SK-N-SH (cell line): Measurements from ENCODE around the gene SPRY4. TPM values are rescaled to one million over a fixed set of nuclear protein-coding genes. Genes with fewer than 3 reads are reported as not detected.

ENCODE experiments used
- CTCF ChIA-PET: fragments of 300-600, 350-600 bp; formaldehyde crosslinking; extraction: SDS; loops from one replicate; lab custom pipeline; 2021; lab: Yijun Ruan, JAX
- POLR2A ChIA-PET: fragments of 350-600 bp; sonication (Branson Sonifier 250); formaldehyde crosslinking; extraction: SDS; loops from one replicate; lab custom pipeline; 2020; ENCODE audit warnings: antibody characterized with exemption, inconsistent platforms; lab: Yijun Ruan, JAX
- DNase-seq: peaks from one replicate; pipeline ENCODE4 v3.0.0; 2012
- H2AFZ ChIP-seq: fragments of 200-600 bp; sonication (generic); 2 replicates; pipeline ENCODE4 v1.8.1; 2016; ENCODE audit warnings: antibody characterized with exemption, mild to moderate bottlenecking, low read depth
- H3F3A ChIP-seq: fragments of 200-600 bp; sonication (generic); replicated peaks from 2 replicates; pipeline ENCODE3; 2016; ENCODE audit warnings: antibody characterized with exemption, mild to moderate bottlenecking; ENCODE audit not compliant: insufficient read depth
- H3K27ac ChIP-seq, 2 experiments: fragments of 200-500 bp in 1 of 2; fragments of 200-600 bp in 1 of 2; sonication (Bioruptor generic) in 1 of 2; sonication (generic), shearing (Covaris generic) in 1 of 2; 2 replicates each; pipeline versions ENCODE4 v1.5.1 to v1.6.1; 2014 to 2016; ENCODE audit warnings: low read depth in 2 of 2, inconsistent platforms in 1 of 2, low read length in 1 of 2, mild to moderate bottlenecking in 1 of 2, mixed read lengths in 1 of 2
- H3K27me3 ChIP-seq: fragments of 200-600 bp; sonication (generic), shearing (Covaris generic); 2 replicates; pipeline ENCODE4 v1.6.1; 2016; ENCODE audit warnings: mixed run types; ENCODE audit not compliant: insufficient read depth
- H3K36me3 ChIP-seq, 2 experiments: fragments of 200-500 bp in 1 of 2; fragments of 200-600 bp in 1 of 2; sonication (Bioruptor generic) in 1 of 2; sonication (generic) in 1 of 2; replicated peaks in 1 of 2; 2 replicates each; pipeline versions ENCODE3 to v1.5.1; 2014 to 2016; ENCODE audit warnings: low read length in 1 of 2, mild to moderate bottlenecking in 1 of 2; ENCODE audit not compliant: insufficient read depth in 2 of 2, control insufficient read depth in 1 of 2
- H3K4me1 ChIP-seq, 2 experiments: fragments of 200-500 bp in 1 of 2; fragments of 200-600 bp in 1 of 2; sonication (Bioruptor generic) in 1 of 2; sonication (generic), shearing (Covaris generic) in 1 of 2; 2 replicates each; pipeline versions ENCODE4 v1.5.1 to v1.6.1; 2014 to 2016; ENCODE audit warnings: low read depth in 1 of 2, low read length in 1 of 2, mixed run types in 1 of 2; ENCODE audit not compliant: insufficient read depth in 2 of 2, control insufficient read depth in 1 of 2
- H3K4me2 ChIP-seq: fragments of 200-600 bp; sonication (generic), shearing (Covaris generic); 2 replicates; pipeline ENCODE4 v1.6.1; 2017; ENCODE audit warnings: mixed run types
- H3K4me3 ChIP-seq, 2 experiments: fragments of 200-500 bp in 1 of 2; fragments of 200-600 bp in 1 of 2; sonication (Bioruptor generic) in 1 of 2; sonication (generic), shearing (Covaris generic) in 1 of 2; 2 replicates each; pipeline versions ENCODE4 v1.5.1 to v1.8.1; 2014 to 2016; ENCODE audit warnings: low read depth in 2 of 2, inconsistent platforms in 1 of 2, low read length in 1 of 2, mild to moderate bottlenecking in 1 of 2, mixed read lengths in 1 of 2, moderate library complexity in 1 of 2
- H3K79me2 ChIP-seq: fragments of 200-600 bp; sonication (generic); 2 replicates; pipeline ENCODE4 v1.8.1; 2017; ENCODE audit warnings: mild to moderate bottlenecking; ENCODE audit not compliant: insufficient read depth
- H3K9ac ChIP-seq: fragments of 200-600 bp; sonication (generic); 2 replicates; pipeline ENCODE4 v1.6.1; 2017; ENCODE audit warnings: mixed run types
- H3K9me2 ChIP-seq: fragments of 200-600 bp; sonication (generic); 2 replicates; pipeline ENCODE4 v1.6.1; 2017; ENCODE audit warnings: mixed run types
- H3K9me3 ChIP-seq: fragments of 200-600 bp; sonication (generic); 2 replicates; pipeline ENCODE4 v1.6.1; 2017; ENCODE audit warnings: mixed run types, mild to moderate bottlenecking, moderate library complexity
- H4K20me1 ChIP-seq: fragments of 200-600 bp; sonication (generic); 2 replicates; pipeline ENCODE4 v1.6.1; 2017; ENCODE audit warnings: mild to moderate bottlenecking, mixed run types; ENCODE audit not compliant: insufficient read depth
- EP300 ChIP-seq, 2 experiments: IDR thresholded peaks; 2 replicates each; pipeline versions ENCODE4 v1.4.0 to v1.6.1; 2012; ENCODE audit warnings: borderline replicate concordance in 1 of 2, low read depth in 1 of 2, low read length in 1 of 2
- EZH2phosphoT487 ChIP-seq: fragments of 200-600 bp; sonication (generic); IDR thresholded peaks from 2 replicates; pipeline ENCODE4 v1.6.1; 2017; ENCODE audit warnings: low read depth, mixed run types, mild to moderate bottlenecking, antibody characterized with exemption, moderate library complexity, borderline replicate concordance
- FOXJ3 ChIP-seq: sonication (generic); formaldehyde crosslinking; IDR thresholded peaks from 2 replicates; pipeline ENCODE4 v1.5.1; 2020; ENCODE audit warnings: mild to moderate bottlenecking, missing genetic modification reagents
- GATA2 ChIP-seq: sonication (generic); formaldehyde crosslinking; IDR thresholded peaks from 2 replicates; pipeline ENCODE4 v1.5.0; 2020; ENCODE audit warnings: mild to moderate bottlenecking, missing genetic modification reagents
- MXI1 ChIP-seq: IDR thresholded peaks from 2 replicates; pipeline ENCODE4 v1.6.1; 2012; ENCODE audit warnings: mild to moderate bottlenecking, low read depth, low read length, improper control_type of control experiment
- NFIC ChIP-seq: IDR thresholded peaks from 2 replicates; pipeline ENCODE4 v1.4.0; 2012; ENCODE audit warnings: borderline replicate concordance
- RAD21 ChIP-seq: IDR thresholded peaks from 2 replicates; pipeline ENCODE4 v1.6.1; 2012; ENCODE audit warnings: mild to moderate bottlenecking, low read length
- RCOR1 ChIP-seq: fragments of 150-350 bp; IDR thresholded peaks from 2 replicates; pipeline ENCODE4 v1.6.1; 2017; ENCODE audit warnings: antibody characterized with exemption, low read length
- SMC3 ChIP-seq: IDR thresholded peaks from 2 replicates; pipeline ENCODE4 v1.6.1; 2012; ENCODE audit warnings: low read depth, low read length, improper control_type of control experiment
- TCF12 ChIP-seq: IDR thresholded peaks from 2 replicates; pipeline ENCODE4 v1.4.0; 2012
- WGBS: methylation state at CpG from one replicate; pipeline ENCODE4 v1.1.6; 2017; ENCODE audit warnings: low lambda C conversion rate; 5-methylcytosine and 5-hydroxymethylcytosine counted together
- polyA plus RNA-seq, 3 experiments: library from polyadenylated mRNA; depleted of rRNA; stranded (reverse); fragments of >200 nt; gene quantifications; 2 replicates each; pipeline ENCODE4 v1.2.3, GENCODE V29; 2012
- TF ChIP-seq, protein P1 (sequence below): IDR thresholded peaks from 2 replicates; pipeline ENCODE4 v1.6.1; 2012; ENCODE audit warnings: mild to moderate bottlenecking, low read depth, low read length, moderate library complexity
- TF ChIP-seq, protein P2 (sequence below): IDR thresholded peaks from 2 replicates; pipeline ENCODE4 v1.4.0; 2012; ENCODE audit warnings: low read depth, borderline replicate concordance

The SPRY4 gene
- polyA plus RNA-seq, 1 of the 3 experiments (the other 2 are of a cell fraction), result 18.0 TPM

DNA sequence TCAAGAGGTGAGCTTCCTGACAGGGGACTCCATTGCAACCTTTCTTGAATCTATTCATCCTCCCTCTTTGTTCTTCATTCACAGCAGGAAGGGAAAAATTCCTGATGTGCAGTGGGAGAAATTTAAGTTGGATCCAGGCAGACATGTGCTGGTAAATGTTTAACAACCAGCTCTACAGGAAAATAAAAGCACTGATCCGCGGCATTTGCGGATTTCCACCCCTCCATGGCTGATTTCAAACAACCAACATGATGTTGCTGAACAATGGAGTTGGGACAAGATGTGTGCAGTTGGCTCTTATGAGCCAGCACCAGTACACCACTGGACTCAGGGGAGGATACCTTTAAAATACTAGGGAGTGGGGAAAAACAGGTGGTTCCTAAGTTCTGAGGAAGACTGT, 47.0 kb downstream of the SPRY4 start:
- POLR2A ChIA-PET, result no interaction called here
- CTCF ChIA-PET, result interaction anchor here (1.6 to 1.7 kb wide), 2 partner anchors 46 to 126 kb away, joined by 3 to 7 read pairs; no protein-coding TSS in a partner anchor
- WGBS, result 100% methylated on average over 3 of the region's 3 CpGs

DNA sequence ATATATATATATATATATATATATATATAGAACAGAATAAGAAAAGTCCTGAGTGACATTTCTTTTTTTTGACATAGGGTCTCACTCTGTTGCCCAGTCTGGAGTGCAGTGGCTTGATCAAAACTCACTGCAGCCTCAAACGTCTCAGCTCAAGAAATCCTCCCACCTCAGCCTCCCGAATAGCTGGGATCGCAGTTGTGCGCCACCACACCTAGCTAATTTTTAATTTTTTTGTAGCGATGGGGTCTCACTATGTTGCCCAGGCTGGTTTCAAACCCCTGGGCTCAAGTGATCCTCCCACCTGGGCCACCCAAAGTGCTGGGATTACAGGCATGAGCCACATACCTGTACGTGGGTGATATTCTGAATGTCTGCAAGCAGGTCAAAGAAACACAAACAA, 48.3 kb downstream of the SPRY4 start:
- no peaks in the 10 kb centered on the region for H3K9me3 ChIP-seq
- H2AFZ ChIP-seq, result no peak overlapping the region

More for the DNA sequence above, 47.0 kb downstream of the SPRY4 start:
- H4K20me1 ChIP-seq, result no peaks in the 10 kb centered on the region
- no peak overlapping the region for H3K9ac ChIP-seq
- H2AFZ ChIP-seq, result no peak overlapping the region
- DNase-seq, result no peak
- no peaks in the 10 kb centered on the region for H3K36me3 ChIP-seq
- no peaks in the 10 kb centered on the region for H3K27me3 ChIP-seq
- no peak overlapping the region for H3K4me3 ChIP-seq
- H3K27ac ChIP-seq, result no peak overlapping the region
- peaks cover 3% of the 10 kb centered on the region for H3F3A ChIP-seq
- H3K9me3 ChIP-seq, result no peaks in the 10 kb centered on the region
- H3K4me1 ChIP-seq, result peaks cover 0 to 28% of the 10 kb centered on the region in 2 experiments; a peak in 1 of 4 replicates
- no peaks in the 10 kb centered on the region for H3K9me2 ChIP-seq
- no peaks in the 10 kb centered on the region for H3K79me2 ChIP-seq
- H3K4me2 ChIP-seq, result no peak overlapping the region
- TF ChIP-seq EP300 (IDR thresholded peaks at IDR 0.05; ENCODE audit: borderline replicate concordance in 1 of 2, low read depth in 1 of 2, low read length in 1 of 2), result no peak
- TF ChIP-seq, all 33 proteins: peak for 0

DNA sequence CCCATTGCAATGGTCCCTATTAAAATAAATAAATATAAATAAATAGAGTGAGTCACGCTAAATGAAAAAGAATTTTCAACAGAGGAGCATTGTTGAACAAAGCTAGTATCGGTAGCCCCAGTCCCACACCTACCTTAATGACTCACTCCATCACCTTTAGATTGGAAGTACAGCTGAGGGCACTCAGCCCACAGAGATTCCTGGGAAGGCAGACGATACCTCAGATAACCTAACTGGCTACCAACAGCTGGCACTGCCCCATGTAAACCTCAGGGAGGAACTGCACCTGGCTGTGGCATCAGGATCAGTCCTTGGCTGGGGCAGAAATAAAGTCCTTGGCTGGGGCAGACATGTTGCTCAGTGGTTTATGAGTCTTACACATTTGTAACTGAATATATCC, 49.3 kb downstream of the SPRY4 start:
- ChIA-PET POLR2A (no interaction called here), CTCF (interaction anchor here (0.6 kb wide), 1 partner anchor 50 kb away, joined by 3 read pairs; no protein-coding TSS in a partner anchor)
- H3K79me2 ChIP-seq, result no peaks in the 10 kb centered on the region
- peaks cover 0 to 17% of the 10 kb centered on the region in 2 experiments; a peak in 1 of 4 replicates for H3K4me1 ChIP-seq
- H3K9ac ChIP-seq, result no peak overlapping the region
- H3K9me2 ChIP-seq, result no peaks in the 10 kb centered on the region
- peaks cover 3% of the 10 kb centered on the region for H3F3A ChIP-seq
- H3K27ac ChIP-seq, result no peak overlapping the region
- H4K20me1 ChIP-seq, result no peaks in the 10 kb centered on the region
- H3K27me3 ChIP-seq, result no peaks in the 10 kb centered on the region
- H3K9me3 ChIP-seq, result no peaks in the 10 kb centered on the region
- H3K4me3 ChIP-seq, result no peak overlapping the region
- no peak for DNase-seq
- no peak overlapping the region for H3K4me2 ChIP-seq
- H3K36me3 ChIP-seq, result no peaks in the 10 kb centered on the region
- H2AFZ ChIP-seq, result no peak overlapping the region
- TF ChIP-seq, protein P1, sequence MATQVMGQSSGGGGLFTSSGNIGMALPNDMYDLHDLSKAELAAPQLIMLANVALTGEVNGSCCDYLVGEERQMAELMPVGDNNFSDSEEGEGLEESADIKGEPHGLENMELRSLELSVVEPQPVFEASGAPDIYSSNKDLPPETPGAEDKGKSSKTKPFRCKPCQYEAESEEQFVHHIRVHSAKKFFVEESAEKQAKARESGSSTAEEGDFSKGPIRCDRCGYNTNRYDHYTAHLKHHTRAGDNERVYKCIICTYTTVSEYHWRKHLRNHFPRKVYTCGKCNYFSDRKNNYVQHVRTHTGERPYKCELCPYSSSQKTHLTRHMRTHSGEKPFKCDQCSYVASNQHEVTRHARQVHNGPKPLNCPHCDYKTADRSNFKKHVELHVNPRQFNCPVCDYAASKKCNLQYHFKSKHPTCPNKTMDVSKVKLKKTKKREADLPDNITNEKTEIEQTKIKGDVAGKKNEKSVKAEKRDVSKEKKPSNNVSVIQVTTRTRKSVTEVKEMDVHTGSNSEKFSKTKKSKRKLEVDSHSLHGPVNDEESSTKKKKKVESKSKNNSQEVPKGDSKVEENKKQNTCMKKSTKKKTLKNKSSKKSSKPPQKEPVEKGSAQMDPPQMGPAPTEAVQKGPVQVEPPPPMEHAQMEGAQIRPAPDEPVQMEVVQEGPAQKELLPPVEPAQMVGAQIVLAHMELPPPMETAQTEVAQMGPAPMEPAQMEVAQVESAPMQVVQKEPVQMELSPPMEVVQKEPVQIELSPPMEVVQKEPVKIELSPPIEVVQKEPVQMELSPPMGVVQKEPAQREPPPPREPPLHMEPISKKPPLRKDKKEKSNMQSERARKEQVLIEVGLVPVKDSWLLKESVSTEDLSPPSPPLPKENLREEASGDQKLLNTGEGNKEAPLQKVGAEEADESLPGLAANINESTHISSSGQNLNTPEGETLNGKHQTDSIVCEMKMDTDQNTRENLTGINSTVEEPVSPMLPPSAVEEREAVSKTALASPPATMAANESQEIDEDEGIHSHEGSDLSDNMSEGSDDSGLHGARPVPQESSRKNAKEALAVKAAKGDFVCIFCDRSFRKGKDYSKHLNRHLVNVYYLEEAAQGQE, result no peak
- no peak for TF ChIP-seq GATA2 (CRISPR knock-in tag)
- TF ChIP-seq FOXJ3, result no peak
- TF ChIP-seq NFIC, result no peak
- TF ChIP-seq MXI1, result no peak
- no peak for TF ChIP-seq EZH2phosphoT487
- TF ChIP-seq, protein P2, sequence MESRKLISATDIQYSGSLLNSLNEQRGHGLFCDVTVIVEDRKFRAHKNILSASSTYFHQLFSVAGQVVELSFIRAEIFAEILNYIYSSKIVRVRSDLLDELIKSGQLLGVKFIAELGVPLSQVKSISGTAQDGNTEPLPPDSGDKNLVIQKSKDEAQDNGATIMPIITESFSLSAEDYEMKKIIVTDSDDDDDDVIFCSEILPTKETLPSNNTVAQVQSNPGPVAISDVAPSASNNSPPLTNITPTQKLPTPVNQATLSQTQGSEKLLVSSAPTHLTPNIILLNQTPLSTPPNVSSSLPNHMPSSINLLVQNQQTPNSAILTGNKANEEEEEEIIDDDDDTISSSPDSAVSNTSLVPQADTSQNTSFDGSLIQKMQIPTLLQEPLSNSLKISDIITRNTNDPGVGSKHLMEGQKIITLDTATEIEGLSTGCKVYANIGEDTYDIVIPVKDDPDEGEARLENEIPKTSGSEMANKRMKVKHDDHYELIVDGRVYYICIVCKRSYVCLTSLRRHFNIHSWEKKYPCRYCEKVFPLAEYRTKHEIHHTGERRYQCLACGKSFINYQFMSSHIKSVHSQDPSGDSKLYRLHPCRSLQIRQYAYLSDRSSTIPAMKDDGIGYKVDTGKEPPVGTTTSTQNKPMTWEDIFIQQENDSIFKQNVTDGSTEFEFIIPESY, result no peak
- TF ChIP-seq TCF12, result no peak
- TF ChIP-seq RAD21, result no peak
- TF ChIP-seq RCOR1, result no peak
- 75% methylated on average over 2 of the region's 3 CpGs for WGBS

More for the DNA sequence above, 48.3 kb downstream of the SPRY4 start:
- Histone ChIP-seq H3K36me3 (no peaks in the 10 kb centered on the region), H3F3A (peaks cover 3% of the 10 kb centered on the region), H3K4me2 (no peak overlapping the region), H3K9me2 (no peaks in the 10 kb centered on the region), H3K4me3 (no peak overlapping the region), H4K20me1 (no peaks in the 10 kb centered on the region), H3K4me1 (peaks cover 0 to 27% of the 10 kb centered on the region in 2 experiments; a peak in 1 of 4 replicates), H3K79me2 (no peaks in the 10 kb centered on the region), H3K27me3 (no peaks in the 10 kb centered on the region), H3K9ac (no peak overlapping the region), H3K27ac (no peak overlapping the region)
- TF ChIP-seq GATA2 (CRISPR knock-in tag) (no peak), TCF12 (no peak), SMC3 (no peak)
- ChIA-PET CTCF (interaction anchor here (1.6 kb wide), 1 partner anchor 47 kb away, joined by 3 read pairs; no protein-coding TSS in a partner anchor), POLR2A (no interaction called here)
- 75% methylated on average over 6 of the region's 6 CpGs for WGBS
- no peak for DNase-seq
